HAP-1 (cell line): ENCODE measurements around the gene ABCF1.
"Not testable (repeated sequence)": the region's sequence is repeated elsewhere in the genome, so short reads cannot be mapped to it uniquely, and the experiment has no call there.

Experiments used
- DNase-seq, 2 experiments: peaks; one replicate each; pipeline ENCODE4 v3.0.0-alpha.2; 2016 to 2020; ENCODE audit warnings: low spot score in 2 of 2
- H3K27me3 ChIP-seq: fragments of 250-450 bp; sonication (Bioruptor Pico); 2 replicates; pipeline ENCODE4 v1.5.1; 2020; ENCODE audit warnings: low read depth, mild to moderate bottlenecking, moderate library complexity
- H3K36me3 ChIP-seq: fragments of 250-450 bp; sonication (Bioruptor Pico); replicated peaks from 2 replicates; pipeline ENCODE4 v1.5.1; 2020; ENCODE audit warnings: mild to moderate bottlenecking
- H3K4me1 ChIP-seq: fragments of 250-450 bp; sonication (Bioruptor Pico); 2 replicates; pipeline ENCODE4 v1.5.1; 2020; ENCODE audit warnings: mild to moderate bottlenecking
- H3K4me3 ChIP-seq: fragments of 250-450 bp; sonication (Bioruptor Pico); 2 replicates; pipeline ENCODE4 v1.5.1; 2020; ENCODE audit warnings: mild to moderate bottlenecking, moderate library complexity
- H3K9me3 ChIP-seq: fragments of 250-450 bp; sonication (Bioruptor Pico); 2 replicates; pipeline ENCODE4 v1.5.1; 2020; ENCODE audit warnings: mild to moderate bottlenecking, moderate library complexity
- in situ Hi-C: fragments of 300-500 bp; cut with MboI; formaldehyde crosslinking; loops from 3 replicates; pipeline ENCODE4 v1.14.3; 2020; ENCODE audit warnings: low sequenced_read_pairs, inconsistent platforms, mixed read lengths

The ABCF1 gene

GRCh38 chr6:30570740-30571074, 535 bp upstream of the ABCF1 start:
- peak overlapping the region; percentile 95 for H3K4me3 ChIP-seq
- H3K9me3 ChIP-seq: no peaks in the 10 kb centered on the region
- H3K27me3 ChIP-seq: no peaks in the 10 kb centered on the region
- in situ Hi-C loops: no loop called here
- H3K36me3 ChIP-seq: peaks cover 11% of the 10 kb centered on the region; the same call in 1 of the 2 replicates
- H3K4me1 ChIP-seq: peaks cover 27% of the 10 kb centered on the region
- DNase-seq: no peak

- Histone ChIP-seq H3K36me3 (peaks cover 16% of the 10 kb centered on the region), H3K27me3 (no peaks in the 10 kb centered on the region)
- in situ Hi-C loops: no loop called here
Measured at GRCh38 chr6:30571762-30572082, 480 bp downstream of the ABCF1 start.

GRCh38 chr6:30572148-30572547, 906 bp downstream of the ABCF1 start:
- in situ Hi-C loops: no loop called here
- H3K4me3 ChIP-seq: peak overlapping the region; percentile 95
- no peaks in the 10 kb centered on the region for H3K9me3 ChIP-seq

More at GRCh38 chr6:30571762-30572082, 480 bp downstream of the ABCF1 start:
- peaks cover 27% of the 10 kb centered on the region for H3K4me1 ChIP-seq
- no peak for DNase-seq
- H3K9me3 ChIP-seq: no peaks in the 10 kb centered on the region
- H3K4me3 ChIP-seq: peak overlapping the region; percentile 95

GRCh38 chr6:30573113-30573512, 1.9 kb downstream of the ABCF1 start:
- H3K4me1 ChIP-seq: peaks cover 27% of the 10 kb centered on the region
- no peak overlapping the region for H3K4me3 ChIP-seq
- in situ Hi-C loops: no loop called here

More at GRCh38 chr6:30572148-30572547, 906 bp downstream of the ABCF1 start:
- H3K36me3 ChIP-seq: peaks cover 20% of the 10 kb centered on the region
- H3K4me1 ChIP-seq: peaks cover 27% of the 10 kb centered on the region
- no peak for DNase-seq
- no peaks in the 10 kb centered on the region for H3K27me3 ChIP-seq

GRCh38 chr6:30578051-30578450, 6.8 kb downstream of the ABCF1 start:
- H3K4me3 ChIP-seq: no peak overlapping the region
- in situ Hi-C loops: loop anchor here (25.0 kb wide), 1 partner anchor 1059 kb away; no protein-coding TSS in a partner anchor

More at GRCh38 chr6:30573113-30573512, 1.9 kb downstream of the ABCF1 start:
- Histone ChIP-seq H3K9me3 (no peaks in the 10 kb centered on the region), H3K27me3 (no peaks in the 10 kb centered on the region), H3K36me3 (peaks cover 29% of the 10 kb centered on the region)
- no peak for DNase-seq

GRCh38 chr6:30583921-30584320, 12.7 kb downstream of the ABCF1 start:
- in situ Hi-C loops: loop anchor here (25.0 kb wide), 1 partner anchor 1053 kb away; no protein-coding TSS in a partner anchor
- Histone ChIP-seq H3K9me3 (no peaks in the 10 kb centered on the region), H3K4me1 (no peaks in the 10 kb centered on the region), H3K4me3 (no peak overlapping the region), H3K36me3 (peaks cover 90% of the 10 kb centered on the region), H3K27me3 (no peaks in the 10 kb centered on the region)
- no peak for DNase-seq

More at GRCh38 chr6:30578051-30578450, 6.8 kb downstream of the ABCF1 start:
- Histone ChIP-seq H3K4me1 (peaks cover 8% of the 10 kb centered on the region), H3K9me3 (no peaks in the 10 kb centered on the region), H3K36me3 (peaks cover 69% of the 10 kb centered on the region), H3K27me3 (no peaks in the 10 kb centered on the region)
- DNase-seq: no peak

- no peak for DNase-seq
- Histone ChIP-seq H3K4me3 (no peak overlapping the region), H3K9me3 (no peaks in the 10 kb centered on the region), H3K27me3 (no peaks in the 10 kb centered on the region), H3K36me3 (peaks cover 82% of the 10 kb centered on the region), H3K4me1 (no peaks in the 10 kb centered on the region)
- in situ Hi-C loops: loop anchor here (25.0 kb wide), 1 partner anchor 1047 kb away; no protein-coding TSS in a partner anchor
Measured at GRCh38 chr6:30589754-30590358, 18.6 kb downstream of the ABCF1 start.

- Histone ChIP-seq H3K9me3 (no peaks in the 10 kb centered on the region), H3K4me3 (no peak overlapping the region)
Measured at GRCh38 chr6:30590509-30590908, 19.3 kb downstream of the ABCF1 start.

GRCh38 chr6:30591008-30591407, 19.8 kb downstream of the ABCF1 start:
- Histone ChIP-seq H3K27me3 (no peaks in the 10 kb centered on the region), H3K36me3 (peaks cover 71% of the 10 kb centered on the region), H3K9me3 (no peaks in the 10 kb centered on the region), H3K4me3 (no peak overlapping the region), H3K4me1 (no peaks in the 10 kb centered on the region)
- in situ Hi-C loops: loop anchor here (25.0 kb wide), 1 partner anchor 1046 kb away; no protein-coding TSS in a partner anchor
- no peak for DNase-seq

More at GRCh38 chr6:30590509-30590908, 19.3 kb downstream of the ABCF1 start:
- H3K27me3 ChIP-seq: no peaks in the 10 kb centered on the region
- H3K36me3 ChIP-seq: peaks cover 76% of the 10 kb centered on the region
- no peak for DNase-seq
- in situ Hi-C loops: loop anchor here (25.0 kb wide), 1 partner anchor 1047 kb away; no protein-coding TSS in a partner anchor
- no peaks in the 10 kb centered on the region for H3K4me1 ChIP-seq

- Histone ChIP-seq H3K27me3 (no peaks in the 10 kb centered on the region), H3K36me3 (peaks cover 58% of the 10 kb centered on the region), H3K4me1 (no peaks in the 10 kb centered on the region), H3K4me3 (no peak overlapping the region), H3K9me3 (no peaks in the 10 kb centered on the region)
- in situ Hi-C loops: loop anchor here (25.0 kb wide), 1 partner anchor 1045 kb away; no protein-coding TSS in a partner anchor
- no peak for DNase-seq
Measured at GRCh38 chr6:30592287-30592686, 21.0 kb downstream of the ABCF1 start.

- H3K4me3 ChIP-seq, H3K4me1 ChIP-seq, H3K9me3 ChIP-seq, H3K27me3 ChIP-seq: not testable (repeated sequence)
- in situ Hi-C loops: loop anchor here (25.0 kb wide), 1 partner anchor 1040 kb away; no protein-coding TSS in a partner anchor
- H3K36me3 ChIP-seq: peaks cover 41% of the 10 kb centered on the region
- DNase-seq: peak; percentile 75 to 93
Measured at GRCh38 chr6:30597315-30598144, 26.3 kb downstream of the ABCF1 start.

GRCh38 chr6:30598912-30599624, 27.8 kb downstream of the ABCF1 start:
- DNase-seq: no peak
- in situ Hi-C loops: loop anchor here (25.0 kb wide), 1 partner anchor 1038 kb away; no protein-coding TSS in a partner anchor
- Histone ChIP-seq H3K4me3 (no peak overlapping the region), H3K4me1 (no peaks in the 10 kb centered on the region), H3K9me3 (no peaks in the 10 kb centered on the region), H3K36me3 (peaks cover 49% of the 10 kb centered on the region), H3K27me3 (no peaks in the 10 kb centered on the region)

GRCh38 chr6:30599625-30600324, 28.5 kb downstream of the ABCF1 start:
- H3K4me3 ChIP-seq: no peak overlapping the region
- no peaks in the 10 kb centered on the region for H3K27me3 ChIP-seq
- no peaks in the 10 kb centered on the region for H3K9me3 ChIP-seq
- in situ Hi-C loops: loop anchor here (25.0 kb wide), 1 partner anchor 1038 kb away; no protein-coding TSS in a partner anchor
- DNase-seq: no peak
- H3K36me3 ChIP-seq: peaks cover 49% of the 10 kb centered on the region
- H3K4me1 ChIP-seq: no peaks in the 10 kb centered on the region
